Mucosa of stomach (tissue), 1 donor: ENCODE data around the gene SHROOM1.

ENCODE experiments used
- H3K27me3 ChIP-seq: one replicate; pipeline ENCODE4 v1.7.0; 2013; ENCODE audit warnings: mild to moderate bottlenecking, low read length; ENCODE audit not compliant: control insufficient read depth, insufficient read depth
- H3K36me3 ChIP-seq: one replicate; pipeline ENCODE4 v1.7.0; 2013; ENCODE audit warnings: low read length; ENCODE audit not compliant: control insufficient read depth, insufficient read depth
- H3K4me1 ChIP-seq: one replicate; pipeline ENCODE4 v1.7.0; 2013; ENCODE audit warnings: mild to moderate bottlenecking, low read length; ENCODE audit not compliant: control insufficient read depth, insufficient read depth
- H3K4me3 ChIP-seq: one replicate; pipeline ENCODE4 v1.7.0; 2013; ENCODE audit warnings: low read length
- H3K9ac ChIP-seq: one replicate; pipeline ENCODE4 v1.7.0; 2013; ENCODE audit warnings: mild to moderate bottlenecking, low read length, moderate library complexity
- H3K9me3 ChIP-seq: one replicate; pipeline ENCODE4 v1.7.0; 2013; ENCODE audit warnings: mild to moderate bottlenecking, low read length, moderate library complexity; ENCODE audit not compliant: control insufficient read depth
- donor health status: Pancreatic carcinoma.

The SHROOM1 gene

GRCh38 chr5:132791026-132791425, 39.4 kb downstream of the SHROOM1 start:
- Histone ChIP-seq H3K9me3 (no peaks in the 10 kb centered on the region), H3K36me3 (no peaks in the 10 kb centered on the region), H3K4me1 (no peaks in the 10 kb centered on the region), H3K27me3 (no peaks in the 10 kb centered on the region), H3K9ac (no peak overlapping the region), H3K4me3 (no peak overlapping the region)

- Histone ChIP-seq H3K27me3 (peaks cover 3% of the 10 kb centered on the region), H3K4me1 (no peaks in the 10 kb centered on the region), H3K9me3 (no peaks in the 10 kb centered on the region), H3K9ac (no peak overlapping the region), H3K4me3 (no peak overlapping the region), H3K36me3 (no peaks in the 10 kb centered on the region)
These were observed 40.1 kb downstream of the SHROOM1 start for GRCh38 chr5:132790201-132790865.

- Histone ChIP-seq H3K36me3 (no peaks in the 10 kb centered on the region), H3K4me3 (no peak overlapping the region), H3K9me3 (no peaks in the 10 kb centered on the region), H3K4me1 (no peaks in the 10 kb centered on the region), H3K9ac (no peak overlapping the region), H3K27me3 (peaks cover 3% of the 10 kb centered on the region)
These were observed 41.2 kb downstream of the SHROOM1 start for GRCh38 chr5:132788990-132789886.

GRCh38 chr5:132788508-132788907, 41.9 kb downstream of the SHROOM1 start:
- no peaks in the 10 kb centered on the region for H3K4me1 ChIP-seq

GRCh38 chr5:132787076-132787475, 43.4 kb downstream of the SHROOM1 start:
- Histone ChIP-seq H3K4me3 (no peak overlapping the region), H3K9ac (no peak overlapping the region), H3K9me3 (no peaks in the 10 kb centered on the region), H3K4me1 (no peaks in the 10 kb centered on the region), H3K27me3 (peaks cover 3% of the 10 kb centered on the region), H3K36me3 (no peaks in the 10 kb centered on the region)

More at GRCh38 chr5:132788508-132788907, 41.9 kb downstream of the SHROOM1 start:
- Histone ChIP-seq H3K27me3 (peaks cover 3% of the 10 kb centered on the region), H3K9ac (no peak overlapping the region), H3K36me3 (no peaks in the 10 kb centered on the region), H3K4me3 (no peak overlapping the region), H3K9me3 (no peaks in the 10 kb centered on the region)

- Histone ChIP-seq H3K36me3 (no peaks in the 10 kb centered on the region), H3K27me3 (peaks cover 3% of the 10 kb centered on the region), H3K9me3 (no peaks in the 10 kb centered on the region), H3K4me1 (no peaks in the 10 kb centered on the region), H3K4me3 (no peak overlapping the region), H3K9ac (no peak overlapping the region)
These were observed 44.6 kb downstream of the SHROOM1 start for GRCh38 chr5:132785864-132786263.

GRCh38 chr5:132785365-132785764, 45.1 kb downstream of the SHROOM1 start:
- no peak overlapping the region for H3K9ac ChIP-seq

GRCh38 chr5:132782101-132782500, 48.3 kb downstream of the SHROOM1 start:
- Histone ChIP-seq H3K9ac (no peak overlapping the region), H3K4me1 (peaks cover 10% of the 10 kb centered on the region), H3K4me3 (no peak overlapping the region), H3K36me3 (no peaks in the 10 kb centered on the region), H3K9me3 (no peaks in the 10 kb centered on the region), H3K27me3 (peaks cover 3% of the 10 kb centered on the region)

More at GRCh38 chr5:132785365-132785764, 45.1 kb downstream of the SHROOM1 start:
- Histone ChIP-seq H3K27me3 (peaks cover 3% of the 10 kb centered on the region), H3K4me3 (no peak overlapping the region), H3K36me3 (no peaks in the 10 kb centered on the region), H3K4me1 (no peaks in the 10 kb centered on the region), H3K9me3 (no peaks in the 10 kb centered on the region)

- Histone ChIP-seq H3K27me3 (peaks cover 3% of the 10 kb centered on the region), H3K36me3 (no peaks in the 10 kb centered on the region), H3K9ac (no peak overlapping the region), H3K4me3 (no peak overlapping the region), H3K9me3 (no peaks in the 10 kb centered on the region), H3K4me1 (peaks cover 15% of the 10 kb centered on the region)
These were observed 49.4 kb downstream of the SHROOM1 start for GRCh38 chr5:132781029-132781428.

GRCh38 chr5:132780577-132780976, 49.9 kb downstream of the SHROOM1 start:
- Histone ChIP-seq H3K4me3 (no peak overlapping the region), H3K9ac (no peak overlapping the region), H3K27me3 (peaks cover 1% of the 10 kb centered on the region), H3K36me3 (no peaks in the 10 kb centered on the region), H3K9me3 (no peaks in the 10 kb centered on the region), H3K4me1 (peaks cover 20% of the 10 kb centered on the region)

- no peaks in the 10 kb centered on the region for H3K36me3 ChIP-seq
- peaks cover 25% of the 10 kb centered on the region for H3K4me1 ChIP-seq
- no peak overlapping the region for H3K4me3 ChIP-seq
- no peaks in the 10 kb centered on the region for H3K9me3 ChIP-seq
- H3K9ac ChIP-seq = no peak overlapping the region
- H3K27me3 ChIP-seq = no peaks in the 10 kb centered on the region
These were observed 50.5 kb downstream of the SHROOM1 start for GRCh38 chr5:132779961-132780360.

- no peaks in the 10 kb centered on the region for H3K27me3 ChIP-seq
These were observed 51.6 kb downstream of the SHROOM1 start for GRCh38 chr5:132778856-132779255.

More at GRCh38 chr5:132778856-132779255, 51.6 kb downstream of the SHROOM1 start:
- H3K4me1 ChIP-seq = peaks cover 36% of the 10 kb centered on the region
- H3K4me3 ChIP-seq = no peak overlapping the region
- H3K9me3 ChIP-seq = no peaks in the 10 kb centered on the region
- H3K36me3 ChIP-seq = no peaks in the 10 kb centered on the region
- H3K9ac ChIP-seq = no peak overlapping the region
